Tibial nerve (tissue), 4 donors: ENCODE results near the gene TRMT1. TPM values are rescaled to one million over a fixed set of nuclear protein-coding genes. Genes with fewer than 3 reads are reported as not detected.

Experiments
- DNase-seq, 2 donors: peaks; one replicate each; pipeline ENCODE4 v3.0.0-alpha.2; 2019; ENCODE audit warnings: low spot score in 2 of 2
- H3K27ac ChIP-seq, 4 donors: fragments of 200-600 bp; sonication (generic) in 3 of 4; one replicate each; pipeline ENCODE4 v1.5.1; 2017 to 2019; ENCODE audit warnings: mild to moderate bottlenecking in 1 of 4
- H3K27me3 ChIP-seq, 2 donors: fragments of 200-600 bp; sonication (generic) in 1 of 2; one replicate each; pipeline versions ENCODE4 v1.5.1 to v1.6.0; 2017 to 2019
- H3K36me3 ChIP-seq, 3 donors: fragments of 200-600 bp; sonication (generic); one replicate each; pipeline ENCODE4 v1.5.1; 2018 to 2019
- H3K4me1 ChIP-seq, 4 donors: fragments of 200-600 bp; sonication (generic) in 3 of 4; one replicate each; pipeline ENCODE4 v1.5.1; 2017 to 2019
- H3K4me3 ChIP-seq, 4 donors: fragments of 200-600 bp; sonication (generic) in 3 of 4; one replicate each; pipeline ENCODE4 v1.5.1; 2017 to 2019; ENCODE audit warnings: mild to moderate bottlenecking in 1 of 4, moderate library complexity in 1 of 4
- H3K9me3 ChIP-seq, 4 donors: fragments of 200-600 bp; sonication (generic) in 3 of 4; one replicate each; pipeline ENCODE4 v1.5.1; 2017 to 2019
- CTCF ChIP-seq, 5 experiments: fragments of 200-600 bp in 3 of 5; fragments of 450-650 bp in 2 of 5; sonication (generic) in 3 of 5; IDR thresholded peaks; one replicate each; pipeline ENCODE4 v1.5.1; 2016 to 2019; ENCODE audit warnings: antibody characterized with exemption in 5 of 5, mild to moderate bottlenecking in 3 of 5, moderate library complexity in 2 of 5
- EP300 ChIP-seq, 2 donors: sonication (generic); formaldehyde crosslinking; IDR thresholded peaks; one replicate each; pipeline ENCODE4 v1.6.1; 2017; ENCODE audit warnings: antibody characterized with exemption in 2 of 2, mild to moderate bottlenecking in 1 of 2
- POLR2A ChIP-seq, 2 donors: fragments of 450-650 bp; IDR thresholded peaks; one replicate each; pipeline ENCODE4 v1.6.1; 2017; ENCODE audit warnings: antibody characterized with exemption in 2 of 2, mild to moderate bottlenecking in 2 of 2, moderate library complexity in 2 of 2
- WGBS, 2 donors: methylation state at CpG; one replicate each; pipeline ENCODE4 v1.1.5; 2018; 5-methylcytosine and 5-hydroxymethylcytosine counted together
- total RNA-seq, 4 donors: library from RNA; depleted of rRNA; stranded (reverse); fragments of >200 nt; gene quantifications; one replicate each; pipeline ENCODE4 v1.1.0, GENCODE V29; 2016

TRMT1 gene
- total RNA-seq, 4 donors from 2014 or later: 38.4 to 92.7 (median 49.2) TPM

- DNase-seq: no peak
- no peaks in the 10 kb centered on the region for H3K36me3 ChIP-seq
- 19 to 28% methylated on average over 12 to 15 of the region's 15 CpGs for WGBS, 2 donors
- H3K9me3 ChIP-seq: no peaks in the 10 kb centered on the region
- peaks cover 17 to 100% (median 95%) of the 10 kb centered on the region in 4 donors for H3K4me1 ChIP-seq
- no peaks in the 10 kb centered on the region for H3K27me3 ChIP-seq
- peak overlapping the region; percentile 93 to 100 (median 96) for H3K27ac ChIP-seq
- no peak overlapping the region for H3K4me3 ChIP-seq
- TF ChIP-seq EP300 (IDR thresholded peaks at IDR 0.05) (peak in 1 of 2 donors; percentile 12), POLR2A (IDR thresholded peaks at IDR 0.05) (peak in 1 of 2 donors; percentile 16), CTCF (IDR thresholded peaks at IDR 0.05) (no peak)
Measured at GRCh38 chr19:13057147-13057572, 59.4 kb downstream of the TRMT1 start.

GRCh38 chr19:13056052-13056660 lies 60.4 kb downstream of the TRMT1 start:
- Histone ChIP-seq H3K9me3 (no peaks in the 10 kb centered on the region), H3K27ac (peak overlapping the region; percentile 93 to 100 (median 96)), H3K27me3 (no peaks in the 10 kb centered on the region), H3K4me1 (peaks cover 25 to 100% (median 98%) of the 10 kb centered on the region in 4 donors), H3K36me3 (no peaks in the 10 kb centered on the region), H3K4me3 (peak overlapping the region in 2 of 4 donors; percentile 19 to 34)
- 20 to 30% methylated on average over 17 of the region's 17 CpGs for WGBS, 2 donors
- peak in 1 of 2 donors; percentile 53 for DNase-seq
- TF ChIP-seq EP300 (IDR thresholded peaks at IDR 0.05): peak in 1 of 2 donors; percentile 10
- no peak for TF ChIP-seq POLR2A (IDR thresholded peaks at IDR 0.05)

GRCh38 chr19:13055213-13056051 lies 61.1 kb downstream of the TRMT1 start:
- Histone ChIP-seq H3K9me3 (no peaks in the 10 kb centered on the region), H3K27me3 (no peaks in the 10 kb centered on the region), H3K4me1 (peaks cover 26 to 100% (median 95%) of the 10 kb centered on the region in 4 donors), H3K4me3 (peak overlapping the region in 2 of 4 donors; percentile 19 to 34), H3K27ac (peak overlapping the region; percentile 93 to 100 (median 96)), H3K36me3 (no peaks in the 10 kb centered on the region)
- TF ChIP-seq POLR2A (IDR thresholded peaks at IDR 0.05) (no peak), EP300 (IDR thresholded peaks at IDR 0.05) (peak in 1 of 2 donors; percentile 90), CTCF (IDR thresholded peaks at IDR 0.05) (peak in 3 of 5 experiments; percentile 12 to 47 (median 27))
- 28 to 36% methylated on average over 13 to 24 of the region's 29 CpGs for WGBS, 2 donors
- DNase-seq: peak; percentile 73 to 83

Other genes starting within 250 kb of the TRMT1 start
- gene DNASE2, start 235.3 kb downstream of the TRMT1 start, total RNA-seq: 10 to 100 TPM; 38.1 to 59.0 (median 44.2) TPM
- not detected for gene KLF1, start 229.5 kb downstream of the TRMT1 start, total RNA-seq
- gene GCDH, start 225.6 kb downstream of the TRMT1 start, total RNA-seq: 10 to 100 TPM; 50.4 to 68.0 (median 64.6) TPM
- not detected for gene SYCE2, start 197.4 kb downstream of the TRMT1 start, total RNA-seq
- 10 to 100 TPM; 22.7 to 44.7 (median 32.2) TPM for gene FARSA, start 183.0 kb downstream of the TRMT1 start, total RNA-seq
- 100 to 1,000 TPM; 173 to 398 (median 313) TPM for gene CALR, start 178.1 kb downstream of the TRMT1 start, total RNA-seq
- 100 to 1,000 TPM in 3 of 4 donors, 10 to 100 TPM in 1; 89.2 to 111 (median 108) TPM for gene RAD23A, start 170.9 kb downstream of the TRMT1 start, total RNA-seq
- gene GADD45GIP1, start 159.5 kb downstream of the TRMT1 start, total RNA-seq: 10 to 100 TPM; 41.4 to 68.8 (median 53.5) TPM
- gene DAND5, start 147.2 kb downstream of the TRMT1 start, total RNA-seq: not detected
- 10 to 100 TPM; 39.8 to 55.8 (median 48.2) TPM for gene NFIX, start 121.3 kb downstream of the TRMT1 start, total RNA-seq
- gene LYL1, start 13.9 kb downstream of the TRMT1 start, total RNA-seq: 10 to 100 TPM; 21.1 to 43.5 (median 25.8) TPM
- 10 to 100 TPM; 15.3 to 37.1 (median 25.8) TPM for gene NACC1, start 1.5 kb upstream of the TRMT1 start, total RNA-seq
- gene STX10, start 33.6 kb upstream of the TRMT1 start, total RNA-seq: 100 to 1,000 TPM in 1 of 4 donors, 10 to 100 TPM in 3; 58.6 to 145 (median 86.6) TPM
- gene IER2, start 33.7 kb upstream of the TRMT1 start, total RNA-seq: 10 to 100 TPM; 37.3 to 77.4 (median 58.3) TPM